Measurements from ENCODE around the gene HMGB3.

DNA sequence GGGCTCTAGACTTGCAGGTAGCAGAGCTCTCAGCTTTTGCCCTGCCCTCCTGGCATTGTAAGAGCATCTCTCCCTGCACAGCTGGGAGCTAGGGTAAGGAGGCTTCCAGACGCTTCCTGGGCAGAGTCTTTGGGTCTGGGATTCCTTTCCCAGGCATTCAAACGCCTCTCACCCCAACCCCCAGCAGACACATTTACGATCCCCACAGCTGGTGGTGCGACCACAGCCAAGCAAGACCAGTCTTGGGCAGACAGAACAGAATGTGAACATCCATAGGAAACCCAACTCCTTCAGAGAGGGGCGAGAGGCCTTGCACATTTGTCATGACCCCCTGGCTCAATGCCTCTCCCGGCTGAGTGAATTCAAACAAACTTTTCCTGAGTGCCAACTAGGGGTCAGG is 46.6 kb upstream of the HMGB3 start:
- TF ChIP-seq, protein P1, sequence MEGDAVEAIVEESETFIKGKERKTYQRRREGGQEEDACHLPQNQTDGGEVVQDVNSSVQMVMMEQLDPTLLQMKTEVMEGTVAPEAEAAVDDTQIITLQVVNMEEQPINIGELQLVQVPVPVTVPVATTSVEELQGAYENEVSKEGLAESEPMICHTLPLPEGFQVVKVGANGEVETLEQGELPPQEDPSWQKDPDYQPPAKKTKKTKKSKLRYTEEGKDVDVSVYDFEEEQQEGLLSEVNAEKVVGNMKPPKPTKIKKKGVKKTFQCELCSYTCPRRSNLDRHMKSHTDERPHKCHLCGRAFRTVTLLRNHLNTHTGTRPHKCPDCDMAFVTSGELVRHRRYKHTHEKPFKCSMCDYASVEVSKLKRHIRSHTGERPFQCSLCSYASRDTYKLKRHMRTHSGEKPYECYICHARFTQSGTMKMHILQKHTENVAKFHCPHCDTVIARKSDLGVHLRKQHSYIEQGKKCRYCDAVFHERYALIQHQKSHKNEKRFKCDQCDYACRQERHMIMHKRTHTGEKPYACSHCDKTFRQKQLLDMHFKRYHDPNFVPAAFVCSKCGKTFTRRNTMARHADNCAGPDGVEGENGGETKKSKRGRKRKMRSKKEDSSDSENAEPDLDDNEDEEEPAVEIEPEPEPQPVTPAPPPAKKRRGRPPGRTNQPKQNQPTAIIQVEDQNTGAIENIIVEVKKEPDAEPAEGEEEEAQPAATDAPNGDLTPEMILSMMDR (conservative IDR thresholded peaks at IDR 0.05; ENCODE audit: low read depth, low read length): no peak
- TF ChIP-seq EZH2phosphoT487 (IDR thresholded peaks at IDR 0.05; ENCODE audit: borderline replicate concordance, low read length): no peak

All from PC-3 (cell line).